Vagina (tissue), 2 donors: ENCODE data around the gene NEK11.

Experiments used
- CTCF ChIP-seq, 3 experiments: fragments of 450-650 bp in 2 of 3; fragments of 200-600 bp in 1 of 3; sonication (generic) in 1 of 3; IDR thresholded peaks; one replicate each; pipeline ENCODE4 v1.5.1; 2017 to 2019; ENCODE audit warnings: antibody characterized with exemption in 3 of 3, mild to moderate bottlenecking in 2 of 3, moderate library complexity in 2 of 3
- POLR2A ChIP-seq, 2 donors: fragments of 450-650 bp; IDR thresholded peaks; one replicate each; pipeline ENCODE4 v1.6.1; 2017; ENCODE audit warnings: antibody characterized with exemption in 2 of 2, mild to moderate bottlenecking in 2 of 2, moderate library complexity in 2 of 2

- TF ChIP-seq CTCF (IDR thresholded peaks at IDR 0.05) = no peak
- TF ChIP-seq POLR2A (IDR thresholded peaks at IDR 0.05) = no peak
These were observed 257.2 kb downstream of the NEK11 start for GRCh38 chr3:131283862-131284261.
